Measurements from ENCODE around the gene CXCL12.

The CXCL12 gene

DNA sequence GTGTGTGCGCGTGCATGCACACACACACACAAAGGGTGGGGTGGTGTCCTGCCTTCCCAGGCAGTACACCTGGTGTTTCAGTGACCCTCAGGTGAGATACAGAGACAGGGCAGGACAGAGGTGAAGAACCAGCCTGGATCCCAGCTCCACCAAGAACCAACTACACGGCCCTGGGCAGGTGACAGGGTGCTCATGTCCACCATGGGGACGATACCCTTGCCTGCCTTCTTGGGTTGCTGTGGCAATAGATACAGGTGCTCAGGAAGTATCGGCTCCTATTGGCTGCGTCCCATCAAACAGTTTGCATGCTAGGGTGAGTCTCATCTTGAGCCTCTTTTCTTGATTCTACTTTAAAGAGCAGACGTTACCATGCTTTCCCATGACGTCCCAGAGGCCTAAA, 33.7 kb upstream of the CXCL12 start:
- Histone ChIP-seq H3K27me3 (ENCODE audit: insufficient read depth, low read depth, severe bottlenecking) (peaks cover 78% of the 10 kb centered on the region), H3K36me3 (no peaks in the 10 kb centered on the region), H3K9me3 (ENCODE audit: severe bottlenecking) (no peaks in the 10 kb centered on the region), H3K4me3 (ENCODE audit: low read depth, low read length) (no peak overlapping the region), H3K27ac (no peak overlapping the region)
- DNase-seq = no peak
- TF ChIP-seq CTCF (IDR thresholded peaks at IDR 0.05; ENCODE audit: low read depth, low read length) = no peak

DNA sequence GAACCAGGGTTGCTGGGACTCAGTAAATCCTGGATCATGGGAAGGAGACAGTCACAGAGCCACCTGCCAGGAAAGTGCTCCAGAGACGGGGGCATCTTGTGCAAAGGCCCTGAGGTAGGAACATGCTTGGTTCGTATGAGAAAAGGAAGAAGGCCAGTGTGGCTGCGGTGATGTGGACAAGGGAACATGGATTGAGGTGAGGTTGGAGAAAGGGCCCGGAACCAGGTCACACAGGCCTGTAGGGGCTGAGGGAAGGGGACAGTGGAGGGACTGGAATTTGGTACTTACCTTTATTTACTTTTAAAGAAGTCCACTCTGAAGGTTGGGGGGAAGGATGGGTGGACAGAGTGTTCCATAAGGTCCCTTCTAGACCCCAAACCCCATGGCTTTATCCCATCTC, 32.9 kb upstream of the CXCL12 start:
- Histone ChIP-seq H3K27ac (no peak overlapping the region), H3K4me3 (ENCODE audit: low read depth, low read length) (no peak overlapping the region), H3K36me3 (no peaks in the 10 kb centered on the region), H3K27me3 (ENCODE audit: insufficient read depth, low read depth, severe bottlenecking) (peaks cover 79% of the 10 kb centered on the region), H3K9me3 (ENCODE audit: severe bottlenecking) (no peaks in the 10 kb centered on the region)
- no peak for TF ChIP-seq CTCF (IDR thresholded peaks at IDR 0.05; ENCODE audit: low read depth, low read length)
- no peak for DNase-seq

DNA sequence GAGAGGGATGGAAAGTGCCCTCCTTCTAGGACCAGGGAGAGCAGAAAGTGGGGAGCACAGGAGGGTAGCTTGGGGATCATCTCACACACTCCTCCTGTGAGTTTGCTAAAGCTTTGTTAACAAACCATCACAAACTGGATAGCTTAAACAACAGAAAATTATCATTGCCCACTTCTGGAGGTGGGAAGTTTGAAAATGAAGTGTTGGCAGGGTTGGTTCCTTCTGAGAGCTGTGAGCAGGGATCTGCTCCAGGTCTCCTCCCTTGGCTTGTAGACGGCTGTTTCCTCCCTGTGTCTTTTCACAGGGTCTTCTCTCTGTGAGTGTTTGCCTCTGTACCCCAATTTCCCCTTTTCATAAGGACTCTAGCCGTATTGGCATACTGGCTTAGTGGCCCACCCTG, 32.0 kb upstream of the CXCL12 start:
- peaks cover 1% of the 10 kb centered on the region for H3K9me3 ChIP-seq (ENCODE audit: severe bottlenecking)
- no peak overlapping the region for H3K27ac ChIP-seq
- H3K4me3 ChIP-seq (ENCODE audit: low read depth, low read length) = no peak overlapping the region
- DNase-seq = no peak
- H3K27me3 ChIP-seq (ENCODE audit: insufficient read depth, low read depth, severe bottlenecking) = peaks cover 77% of the 10 kb centered on the region
- no peaks in the 10 kb centered on the region for H3K36me3 ChIP-seq
- TF ChIP-seq CTCF (IDR thresholded peaks at IDR 0.05; ENCODE audit: low read depth, low read length) = no peak

DNA sequence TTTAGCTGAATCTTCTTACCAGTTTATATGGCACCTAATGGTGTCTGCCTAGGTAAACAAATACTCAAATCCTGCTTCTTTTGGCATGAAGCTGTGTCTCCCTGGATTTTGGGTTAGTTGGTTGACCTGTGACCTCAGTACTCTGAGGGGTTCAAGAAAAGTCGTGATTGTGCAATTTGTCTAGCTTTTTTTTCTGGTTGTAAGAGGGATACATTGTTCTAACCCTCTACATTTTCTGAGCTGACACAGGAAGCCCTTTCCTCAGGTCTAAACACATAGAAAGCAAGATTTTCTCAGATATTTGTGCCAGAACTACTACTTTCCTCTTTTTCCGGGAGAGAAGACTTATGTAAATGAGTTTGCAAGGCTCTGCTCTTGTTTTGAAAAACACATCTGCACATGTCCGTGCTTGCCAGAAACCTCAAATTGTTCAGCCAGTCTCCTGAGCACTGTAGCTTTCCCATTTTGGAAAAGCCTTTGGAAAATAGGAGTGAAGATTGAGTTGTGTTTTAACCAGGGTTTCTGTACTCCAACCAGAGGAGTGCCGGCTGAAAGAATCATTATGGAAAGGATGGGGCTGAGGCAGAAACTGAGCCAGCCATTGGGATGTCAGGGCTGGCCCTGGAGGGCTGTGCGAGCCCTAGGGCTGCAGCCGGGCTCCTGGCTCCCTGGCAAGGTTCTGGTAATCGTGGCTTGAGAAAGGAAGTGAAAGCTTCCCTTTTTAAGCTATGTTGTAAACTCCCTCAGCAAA, 31.3 kb upstream of the CXCL12 start:
- Histone ChIP-seq H3K4me3 (ENCODE audit: low read depth, low read length) (no peak overlapping the region), H3K27me3 (ENCODE audit: insufficient read depth, low read depth, severe bottlenecking) (peaks cover 81% of the 10 kb centered on the region), H3K36me3 (no peaks in the 10 kb centered on the region), H3K27ac (no peak overlapping the region), H3K9me3 (ENCODE audit: severe bottlenecking) (peaks cover 6% of the 10 kb centered on the region)
- no peak for TF ChIP-seq CTCF (IDR thresholded peaks at IDR 0.05; ENCODE audit: low read depth, low read length)
- no peak for DNase-seq

GRCh38 chr10:44415121-44415520, 30.2 kb upstream of the CXCL12 start:
- no peak for DNase-seq
- H3K27me3 ChIP-seq (ENCODE audit: insufficient read depth, low read depth, severe bottlenecking) = peaks cover 81% of the 10 kb centered on the region

More at GRCh38 chr10:44415121-44415520, 30.2 kb upstream of the CXCL12 start:
- no peak overlapping the region for H3K27ac ChIP-seq
- TF ChIP-seq CTCF (IDR thresholded peaks at IDR 0.05; ENCODE audit: low read depth, low read length) = no peak
- H3K4me3 ChIP-seq (ENCODE audit: low read depth, low read length) = no peak overlapping the region
- H3K9me3 ChIP-seq (ENCODE audit: severe bottlenecking) = peaks cover 6% of the 10 kb centered on the region
- H3K36me3 ChIP-seq = no peaks in the 10 kb centered on the region
